UCSD-AML1 (cell line): Measurements from ENCODE around the gene UGT3A1.

ENCODE experiments used
- DNase-seq: peaks from one replicate; lab custom pipeline; 2025; ENCODE audit not compliant: unreplicated experiment; lab: John Stamatoyannopoulos, UW

Gene UGT3A1

GRCh38 chr5:35908814-35909213 lies 82.4 kb downstream of the UGT3A1 start:
- no peak for DNase-seq

- DNase-seq, result no peak
Observed at GRCh38 chr5:35908228-35908627, 83.0 kb downstream of the UGT3A1 start.

- no peak for DNase-seq
Observed at GRCh38 chr5:35904443-35905132, 86.6 kb downstream of the UGT3A1 start.

GRCh38 chr5:35903631-35904203 lies 87.5 kb downstream of the UGT3A1 start:
- DNase-seq, result no peak

GRCh38 chr5:35902046-35902672 lies 89.0 kb downstream of the UGT3A1 start:
- DNase-seq, result no peak
